ENCODE measurements around the gene DLK2. TPM values are rescaled to one million over a fixed set of nuclear protein-coding genes. Genes with fewer than 3 reads are reported as not detected.
"Not testable (repeated sequence)": the region's sequence is repeated elsewhere in the genome, so short reads cannot be mapped to it uniquely, and the experiment has no call there.

DLK2 gene
- total and polyA plus RNA-seq, 2 donors (not counting 3 experiments of a cell fraction or from before 2014, with no cell fraction given): 0.36 TPM; not detected in 1

DNA sequence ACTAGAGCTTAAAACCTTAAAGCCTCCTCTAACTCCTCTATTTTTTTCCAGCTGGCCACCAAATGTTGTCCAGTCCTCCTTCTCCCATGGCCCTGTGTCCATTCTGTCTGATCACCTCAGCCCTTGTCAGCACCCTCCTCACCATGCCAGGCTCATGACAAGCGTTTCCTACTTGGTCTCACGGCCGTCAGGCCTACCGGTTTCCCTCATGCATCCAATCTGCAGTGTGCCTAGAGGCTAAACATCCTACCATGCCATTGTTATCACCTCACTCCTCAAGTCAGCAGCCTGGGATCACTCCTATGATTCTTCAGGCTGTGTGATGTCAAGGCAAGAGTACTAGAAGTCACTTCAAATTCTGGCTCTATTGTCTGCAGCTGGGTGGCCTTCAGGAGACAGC lies 12.4 kb upstream of the DLK2 start:
- POLR2A ChIA-PET: no interaction called here
- Histone ChIP-seq H3K27ac (ENCODE audit: insufficient read depth, low read depth, low read length) (no peak overlapping the region), H3K36me3 (ENCODE audit: control insufficient read depth in 2 of 2, extremely low read depth in 1 of 2, insufficient read depth in 2 of 2, low read length in 2 of 2) (no peaks in the 10 kb centered on the region), H3K9me1 (replicated peaks; ENCODE audit: control insufficient read depth, extremely low read depth, insufficient read depth, low read length) (no peaks in the 10 kb centered on the region), H3K9ac (replicated peaks; ENCODE audit: extremely low read depth, insufficient read depth, low read length) (no peak overlapping the region), H3K4me2 (ENCODE audit: insufficient read depth, low read length) (no peak overlapping the region), H4K20me1 (replicated peaks; ENCODE audit: control insufficient read depth, extremely low read depth, insufficient read depth, low read length) (no peaks in the 10 kb centered on the region), H3K4me3 (replicated peaks in 1 of 3; ENCODE audit: insufficient read depth in 1 of 3, low read depth in 1 of 3, low read length in 3 of 3) (no peak overlapping the region), H2AFZ (ENCODE audit: low read depth, low read length) (no peak overlapping the region), H3K9me3 (replicated peaks; ENCODE audit: control insufficient read depth, insufficient read depth, low read length) (no peaks in the 10 kb centered on the region), H3K4me1 (ENCODE audit: control insufficient read depth, extremely low read depth, insufficient read depth, low read length) (no peaks in the 10 kb centered on the region), H3K79me2 (ENCODE audit: control insufficient read depth, insufficient read depth, low read length) (no peaks in the 10 kb centered on the region), H3K27me3 (ENCODE audit: control insufficient read depth in 2 of 2, insufficient read depth in 2 of 2, low read length in 2 of 2) (peaks cover 12 to 16% of the 10 kb centered on the region in 2 experiments)
- CTCF ChIA-PET: interaction anchor here (1.3 kb wide), 1 partner anchor 10 kb away, joined by 3 read pairs; the partner anchor contains the start of gene TJAP1
- FAIRE-seq (no peak), DNase-seq (ENCODE audit: low read depth, low spot score) (no peak)
- TF ChIP-seq EZH2 (IDR thresholded peaks at IDR 0.05; ENCODE audit: borderline replicate concordance, low read depth, low read length, severe bottlenecking) (no peak), GATA2 (IDR thresholded peaks at IDR 0.05; ENCODE audit: insufficient read depth, insufficient read length, low read depth, low read length) (no peak), CTCF (IDR thresholded peaks at IDR 0.05; ENCODE audit: extremely low read depth in 1 of 2, insufficient read depth in 1 of 2, low read depth in 1 of 2, low read length in 2 of 2) (no peak), JUN (IDR thresholded peaks at IDR 0.05; ENCODE audit: borderline replicate concordance, insufficient read depth, insufficient read length, low read depth) (no peak), POLR2AphosphoS5 (IDR thresholded peaks at IDR 0.05; ENCODE audit: insufficient read depth, low read depth, low read length) (no peak), MAX (IDR thresholded peaks at IDR 0.05; ENCODE audit: insufficient read depth, insufficient read length) (no peak), FOS (IDR thresholded peaks at IDR 0.05; ENCODE audit: borderline replicate concordance, insufficient read depth, low read length) (no peak), MYC (IDR thresholded peaks at IDR 0.05; ENCODE audit: low read depth, low read length) (no peak), POLR2A (IDR thresholded peaks at IDR 0.05; ENCODE audit: low read depth, low read length) (no peak)
- no TSS peak for BruUV-seq (replicated peaks)
- intact Hi-C loops (cut with micrococcal nuclease): no loop called here
- dilution Hi-C loops (cut with MboI; ENCODE audit: extremely low pct_ligation_motif_present, low sequenced_read_pairs): no loop called here

DNA sequence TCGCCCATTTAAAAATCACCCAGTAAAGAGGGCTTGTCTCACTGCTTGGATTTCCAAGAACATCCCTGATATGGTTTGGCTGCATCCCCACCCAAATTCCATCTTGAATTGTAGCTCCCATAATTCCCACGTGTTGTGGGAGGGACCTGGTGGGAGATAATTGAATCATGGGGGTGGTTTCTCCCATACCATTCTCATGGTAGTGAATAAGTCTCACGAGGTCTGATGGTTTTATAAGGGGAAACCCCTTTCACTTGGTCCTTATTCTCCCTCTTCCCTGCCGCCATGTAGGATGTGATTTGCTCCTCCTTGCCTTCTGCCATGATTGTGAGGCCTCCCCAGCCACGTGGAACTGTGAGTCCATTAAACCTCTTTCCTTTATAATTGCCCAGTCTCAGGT lies 11.9 kb upstream of the DLK2 start:
- FAIRE-seq; DNase-seq (ENCODE audit: low read depth, low spot score); H3K36me3 ChIP-seq (ENCODE audit: control insufficient read depth in 2 of 2, extremely low read depth in 1 of 2, insufficient read depth in 2 of 2, low read length in 2 of 2); H3K4me2 ChIP-seq (ENCODE audit: insufficient read depth, low read length); H4K20me1 ChIP-seq (replicated peaks; ENCODE audit: control insufficient read depth, extremely low read depth, insufficient read depth, low read length); dilution Hi-C loops (cut with MboI; ENCODE audit: extremely low pct_ligation_motif_present, low sequenced_read_pairs); H2AFZ ChIP-seq (ENCODE audit: low read depth, low read length); H3K9me1 ChIP-seq (replicated peaks; ENCODE audit: control insufficient read depth, extremely low read depth, insufficient read depth, low read length); intact Hi-C loops (cut with micrococcal nuclease); H3K4me3 ChIP-seq (replicated peaks in 1 of 3; ENCODE audit: insufficient read depth in 1 of 3, low read depth in 1 of 3, low read length in 3 of 3); H3K4me1 ChIP-seq (ENCODE audit: control insufficient read depth, extremely low read depth, insufficient read depth, low read length); BruUV-seq (replicated peaks); H3K27ac ChIP-seq (ENCODE audit: insufficient read depth, low read depth, low read length); H3K9ac ChIP-seq (replicated peaks; ENCODE audit: extremely low read depth, insufficient read depth, low read length); POLR2A ChIA-PET; H3K79me2 ChIP-seq (ENCODE audit: control insufficient read depth, insufficient read depth, low read length); H3K9me3 ChIP-seq (replicated peaks; ENCODE audit: control insufficient read depth, insufficient read depth, low read length): not testable (repeated sequence)
- peaks cover 16 to 21% of the 10 kb centered on the region in 2 experiments for H3K27me3 ChIP-seq (ENCODE audit: control insufficient read depth in 2 of 2, insufficient read depth in 2 of 2, low read length in 2 of 2)
- CTCF ChIA-PET: interaction anchor here (1.3 kb wide), 1 partner anchor 10 kb away, joined by 3 read pairs; the partner anchor contains the start of gene TJAP1
